ENCODE results near the gene LPP. TPM values are rescaled to one million over a fixed set of nuclear protein-coding genes. Genes with fewer than 3 reads are reported as not detected.

Gene LPP
- total RNA-seq, 4 donors from 2014 or later: 183 to 293 (median 242) TPM

DNA sequence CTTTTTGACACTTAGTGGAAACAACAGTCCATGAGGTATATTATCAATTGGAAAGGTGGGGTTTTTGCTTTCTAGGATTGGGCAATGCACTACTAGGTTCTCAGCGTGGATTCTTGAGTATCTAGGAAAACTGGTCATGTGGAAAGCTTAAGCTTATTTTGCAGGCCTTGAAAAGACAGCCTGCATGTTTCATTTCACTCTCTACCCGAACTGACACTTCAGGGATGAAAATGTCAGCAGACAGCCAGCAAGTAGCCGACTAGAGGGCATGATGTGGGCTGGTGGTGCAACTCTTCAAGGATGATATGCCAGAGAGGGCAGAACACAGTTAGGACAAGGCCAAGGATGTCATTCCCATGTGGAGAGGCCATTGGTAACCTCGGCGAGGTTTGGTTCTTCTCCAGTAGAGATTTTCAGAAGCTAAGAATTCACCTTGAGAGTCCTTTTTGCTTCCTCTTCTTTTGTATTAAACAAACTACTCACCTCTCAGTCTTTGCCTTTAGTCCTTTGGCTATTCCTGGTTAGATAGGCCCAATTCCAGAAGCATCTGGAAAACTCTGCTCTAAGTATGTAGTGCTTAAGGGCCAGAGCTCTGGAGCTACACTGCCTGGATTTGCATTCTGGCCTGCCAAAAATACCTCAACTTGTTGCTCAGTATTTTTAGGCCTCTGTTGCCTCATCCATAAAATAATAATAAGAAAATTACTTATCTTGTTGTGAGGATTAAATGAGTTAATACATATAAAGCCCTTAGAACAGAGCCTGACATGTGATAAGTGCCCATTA lies 17.9 kb downstream of the LPP start:
- Histone ChIP-seq H3K4me1 (peaks cover 0 to 42% (median 6%) of the 10 kb centered on the region in 4 donors), H3K4me3 (no peak overlapping the region), H3K9me3 (no peaks in the 10 kb centered on the region), H3K27me3 (no peaks in the 10 kb centered on the region), H3K36me3 (peaks cover 0 to 7% (median 0%) of the 10 kb centered on the region in 3 donors), H3K27ac (no peak overlapping the region)
- WGBS, 2 donors: 90% methylated on average over 5 of the region's 5 CpGs
- DNase-seq (ENCODE audit: low spot score in 2 of 2): no peak
- TF ChIP-seq CTCF (IDR thresholded peaks at IDR 0.05): no peak

- no peak for DNase-seq (ENCODE audit: low spot score in 2 of 2)
- Histone ChIP-seq H3K27me3 (no peaks in the 10 kb centered on the region), H3K4me3 (no peak overlapping the region), H3K27ac (no peak overlapping the region), H3K36me3 (peaks cover 0 to 10% (median 0%) of the 10 kb centered on the region in 3 donors), H3K4me1 (peaks cover 0 to 48% (median 5%) of the 10 kb centered on the region in 4 donors), H3K9me3 (no peaks in the 10 kb centered on the region)
- TF ChIP-seq POLR2A (IDR thresholded peaks at IDR 0.05) (no peak), CTCF (IDR thresholded peaks at IDR 0.05) (no peak), EP300 (IDR thresholded peaks at IDR 0.05) (no peak)
- WGBS, 2 donors: 84 to 90% methylated on average over 9 of the region's 9 CpGs
Observed at GRCh38 chr3:188174317-188175044, 20.5 kb downstream of the LPP start.

- Histone ChIP-seq H3K9me3 (no peaks in the 10 kb centered on the region), H3K36me3 (peaks cover 0 to 12% (median 0%) of the 10 kb centered on the region in 3 donors), H3K4me1 (peaks cover 0 to 39% (median 6%) of the 10 kb centered on the region in 4 donors), H3K4me3 (no peak overlapping the region), H3K27ac (no peak overlapping the region), H3K27me3 (no peaks in the 10 kb centered on the region)
- TF ChIP-seq EP300 (IDR thresholded peaks at IDR 0.05) (no peak), POLR2A (IDR thresholded peaks at IDR 0.05) (no peak), CTCF (IDR thresholded peaks at IDR 0.05) (no peak)
- no peak for DNase-seq (ENCODE audit: low spot score in 2 of 2)
Observed at GRCh38 chr3:188176476-188176875, 22.5 kb downstream of the LPP start.

DNA sequence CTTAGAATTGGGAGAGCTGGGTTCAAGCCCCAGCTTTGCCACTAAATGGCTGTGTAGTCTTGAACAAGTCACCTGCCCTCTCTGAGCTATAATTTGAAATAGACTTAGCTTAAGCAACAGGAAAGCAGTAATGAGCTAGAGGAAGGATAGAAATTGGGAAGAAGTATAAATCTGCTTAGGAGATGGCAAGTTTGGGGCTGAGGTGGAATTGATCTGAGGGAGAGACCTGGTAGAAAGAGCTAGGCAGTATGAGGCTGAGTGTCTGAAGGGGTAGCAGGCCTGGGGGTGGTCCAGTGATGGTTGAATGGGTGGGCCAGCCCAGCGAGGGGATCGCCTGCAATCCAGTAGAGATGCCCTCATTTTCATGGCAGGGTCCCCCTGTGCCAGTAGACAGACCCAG lies 22.9 kb downstream of the LPP start:
- Histone ChIP-seq H3K27me3 (no peaks in the 10 kb centered on the region), H3K4me3 (no peak overlapping the region), H3K4me1 (peaks cover 0 to 35% (median 6%) of the 10 kb centered on the region in 4 donors), H3K36me3 (peaks cover 0 to 12% (median 0%) of the 10 kb centered on the region in 3 donors), H3K27ac (no peak overlapping the region), H3K9me3 (no peaks in the 10 kb centered on the region)
- no peak for DNase-seq (ENCODE audit: low spot score in 2 of 2)
- no peak for TF ChIP-seq POLR2A (IDR thresholded peaks at IDR 0.05)
- no peak for TF ChIP-seq CTCF (IDR thresholded peaks at IDR 0.05)
- no peak for TF ChIP-seq EP300 (IDR thresholded peaks at IDR 0.05)
- WGBS, 2 donors: 83 to 98% methylated on average over 2 of the region's 2 CpGs

- Histone ChIP-seq H3K27me3 (no peaks in the 10 kb centered on the region), H3K4me1 (peaks cover 0 to 32% (median 6%) of the 10 kb centered on the region in 4 donors), H3K4me3 (no peak overlapping the region), H3K9me3 (no peaks in the 10 kb centered on the region), H3K27ac (peak overlapping the region in 1 of 4 donors; percentile 12), H3K36me3 (peaks cover 0 to 12% (median 0%) of the 10 kb centered on the region in 3 donors)
- WGBS, 2 donors: 83 to 85% methylated on average over 2 of the region's 2 CpGs
- TF ChIP-seq POLR2A (IDR thresholded peaks at IDR 0.05) (no peak), CTCF (IDR thresholded peaks at IDR 0.05) (no peak), EP300 (IDR thresholded peaks at IDR 0.05) (no peak)
- no peak for DNase-seq (ENCODE audit: low spot score in 2 of 2)
Observed at GRCh38 chr3:188177721-188178120, 23.8 kb downstream of the LPP start.

Measured in tibial nerve (tissue), 4 donors.